HG03175 (cell line): ENCODE data around the gene ZNF853.

Experiments
- ATAC-seq: cut with Tn5 transposase; IDR thresholded peaks from one replicate; pipeline ENCODE4 v1.9.1; 2021; ENCODE audit warnings: mild to moderate bottlenecking, moderate library complexity; ENCODE audit not compliant: unreplicated experiment

ZNF853 gene

GRCh38 chr7:6604458-6604857 lies 11.0 kb upstream of the ZNF853 start:
- no peak for ATAC-seq

GRCh38 chr7:6606866-6607583 lies 8.4 kb upstream of the ZNF853 start:
- no peak for ATAC-seq

- no peak for ATAC-seq
Observed at GRCh38 chr7:6607651-6608051, 7.8 kb upstream of the ZNF853 start.

DNA sequence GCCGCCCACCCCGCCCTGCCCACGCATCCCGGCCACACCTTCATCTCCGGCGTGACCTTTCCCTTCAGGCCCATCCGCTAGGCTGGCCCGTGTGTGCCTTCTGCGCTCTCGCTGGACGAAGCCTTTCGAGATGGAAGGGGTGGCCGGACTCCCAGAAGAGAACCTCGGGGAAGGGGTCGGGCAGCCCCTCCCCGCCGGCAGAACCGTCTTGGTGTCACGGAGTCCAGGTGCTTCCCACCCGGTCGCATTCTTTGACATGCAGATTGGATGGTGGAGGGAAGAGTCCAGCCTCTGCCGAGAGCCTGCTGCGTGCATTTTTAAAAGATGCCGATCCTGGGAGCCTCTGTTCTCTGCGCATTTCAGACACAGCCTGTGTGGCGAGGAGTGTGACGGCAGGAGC lies 7.3 kb upstream of the ZNF853 start:
- no peak for ATAC-seq

DNA sequence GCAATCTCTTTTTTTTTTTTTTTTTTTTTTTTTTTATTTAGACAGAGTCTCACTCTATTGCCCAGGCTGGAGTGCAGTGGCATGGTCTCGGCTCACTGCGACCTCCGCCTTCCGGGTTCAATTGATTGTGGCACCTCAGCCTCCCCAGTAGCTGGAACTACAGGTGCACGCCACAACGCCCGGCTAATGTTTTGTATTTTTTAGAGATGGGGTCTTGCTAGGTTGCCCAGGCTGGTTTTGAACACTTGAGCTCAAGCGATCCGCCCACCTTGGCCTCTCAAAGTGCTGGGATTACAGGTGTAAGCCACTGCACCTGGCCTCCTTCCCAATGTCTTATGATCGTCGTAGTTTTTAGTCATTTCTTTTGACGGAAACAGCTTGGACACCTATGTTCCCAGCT lies 6.6 kb upstream of the ZNF853 start:
- no peak for ATAC-seq

DNA sequence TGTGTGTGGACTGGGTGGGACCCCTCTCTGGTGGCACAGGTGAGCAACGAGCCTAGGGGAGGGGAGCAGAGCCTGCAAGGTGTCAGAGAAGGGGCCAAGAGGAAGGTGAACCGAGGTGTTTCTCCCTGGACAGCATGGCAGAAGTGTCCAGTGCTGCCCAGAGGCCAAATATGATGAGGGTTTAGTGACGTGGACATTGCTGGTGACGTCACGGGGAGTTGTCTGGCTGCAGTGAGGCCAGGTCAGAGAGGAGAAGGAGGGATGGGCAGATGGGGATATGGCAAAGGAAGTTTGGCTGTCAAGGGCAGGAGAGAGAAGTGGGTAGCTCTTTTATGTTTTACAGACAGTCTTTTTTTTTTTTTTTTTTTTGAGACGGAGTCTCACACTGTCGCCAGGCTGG lies 2.6 kb upstream of the ZNF853 start:
- no peak for ATAC-seq

DNA sequence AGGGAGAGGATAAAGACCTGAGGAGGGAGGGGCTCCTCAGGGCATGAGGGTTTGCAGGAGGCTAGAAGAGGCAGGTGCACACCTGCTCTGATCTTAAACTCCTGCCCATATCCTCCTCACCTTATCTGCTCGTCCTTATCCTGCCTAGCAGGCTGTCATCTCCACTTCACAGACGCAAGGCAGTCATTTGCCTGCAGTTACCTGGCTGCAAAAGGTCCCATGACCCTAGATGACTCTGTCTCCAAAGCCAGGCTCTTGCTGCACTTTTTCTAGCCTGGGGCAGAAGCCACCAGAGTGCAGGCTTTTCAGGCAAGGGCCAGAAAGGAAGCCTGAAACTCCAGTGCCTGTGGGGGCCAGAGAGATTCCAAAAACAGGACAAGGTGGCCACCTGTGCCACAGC lies 1.7 kb upstream of the ZNF853 start:
- no peak for ATAC-seq

- ATAC-seq = no peak
Observed at GRCh38 chr7:6615723-6616555, 529 bp downstream of the ZNF853 start.

DNA sequence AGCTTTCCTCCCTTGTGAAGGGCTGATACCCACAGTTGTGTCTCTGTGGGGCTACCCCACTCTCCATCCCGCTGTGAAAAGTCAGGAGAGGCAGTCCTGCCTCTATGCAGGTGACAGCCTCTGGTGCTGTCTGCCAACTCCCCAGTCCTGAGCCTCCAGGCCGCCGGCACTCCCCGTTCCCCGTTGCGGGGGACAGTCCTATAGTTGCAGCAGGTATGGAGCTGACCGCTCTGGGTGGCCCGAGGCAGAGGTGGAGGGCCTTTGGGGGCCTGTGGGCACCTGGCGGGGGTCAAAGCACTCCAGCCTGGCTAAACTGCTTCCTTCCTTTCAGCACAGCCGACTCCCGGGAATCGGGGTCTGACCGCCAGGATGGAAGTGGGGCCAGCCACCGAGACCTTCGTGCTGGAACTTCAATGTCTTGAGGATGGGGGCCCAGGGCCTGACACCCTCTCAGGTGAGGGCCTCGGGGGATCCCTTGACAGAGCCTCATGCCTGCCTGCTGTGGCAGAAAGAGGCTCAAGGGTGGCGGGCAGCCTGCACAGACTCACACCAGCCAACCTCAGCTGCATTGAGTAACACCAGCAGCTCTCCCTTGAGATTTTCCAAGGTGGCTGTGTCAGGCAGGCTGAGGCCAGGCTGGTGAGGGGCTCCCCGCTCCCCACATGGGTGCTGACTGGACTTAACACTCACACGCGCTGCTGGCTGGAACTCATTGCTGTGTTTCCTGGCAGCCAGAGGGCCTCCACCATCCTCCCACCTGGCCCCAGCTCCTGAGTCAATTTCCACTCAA lies 1.6 kb downstream of the ZNF853 start:
- ATAC-seq = no peak

DNA sequence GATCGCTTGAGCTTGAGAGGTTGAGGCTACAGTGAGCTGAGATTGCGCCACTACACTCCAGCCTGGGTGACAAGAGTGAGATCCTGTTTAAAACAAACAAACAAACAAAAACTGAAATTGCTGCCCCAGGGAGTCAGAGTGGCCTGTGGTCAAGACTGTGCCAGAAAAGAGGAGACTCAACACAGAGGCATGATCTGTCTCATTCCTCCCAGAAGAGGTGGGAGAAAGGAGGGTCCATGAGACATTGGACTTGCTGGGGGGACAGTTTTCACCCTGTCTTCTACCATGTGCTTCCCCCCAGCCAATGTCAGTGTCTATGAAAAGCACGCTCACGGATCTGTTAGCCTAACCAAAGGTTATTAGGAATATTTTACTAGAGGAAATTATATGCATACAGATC lies 3.2 kb downstream of the ZNF853 start:
- ATAC-seq = no peak

DNA sequence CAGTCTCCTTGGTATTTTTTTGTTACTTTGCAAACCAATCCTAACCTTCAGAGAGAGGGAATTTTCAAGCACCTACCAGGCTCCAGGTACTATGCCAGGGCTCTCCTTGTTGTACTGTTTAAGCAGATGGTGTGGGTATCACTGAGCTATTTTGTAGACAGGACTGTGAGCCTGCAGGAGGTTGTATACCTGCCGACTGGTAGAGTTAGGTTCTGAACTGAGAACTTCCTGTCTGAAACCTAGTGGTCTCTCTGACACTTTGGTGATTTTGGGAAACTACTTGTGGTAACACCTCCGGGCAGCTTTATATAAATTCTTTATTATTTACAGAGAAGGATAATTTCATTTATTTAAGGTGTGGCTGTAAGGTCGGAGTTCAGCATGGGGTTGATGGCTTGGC lies 4.6 kb downstream of the ZNF853 start:
- no peak for ATAC-seq

DNA sequence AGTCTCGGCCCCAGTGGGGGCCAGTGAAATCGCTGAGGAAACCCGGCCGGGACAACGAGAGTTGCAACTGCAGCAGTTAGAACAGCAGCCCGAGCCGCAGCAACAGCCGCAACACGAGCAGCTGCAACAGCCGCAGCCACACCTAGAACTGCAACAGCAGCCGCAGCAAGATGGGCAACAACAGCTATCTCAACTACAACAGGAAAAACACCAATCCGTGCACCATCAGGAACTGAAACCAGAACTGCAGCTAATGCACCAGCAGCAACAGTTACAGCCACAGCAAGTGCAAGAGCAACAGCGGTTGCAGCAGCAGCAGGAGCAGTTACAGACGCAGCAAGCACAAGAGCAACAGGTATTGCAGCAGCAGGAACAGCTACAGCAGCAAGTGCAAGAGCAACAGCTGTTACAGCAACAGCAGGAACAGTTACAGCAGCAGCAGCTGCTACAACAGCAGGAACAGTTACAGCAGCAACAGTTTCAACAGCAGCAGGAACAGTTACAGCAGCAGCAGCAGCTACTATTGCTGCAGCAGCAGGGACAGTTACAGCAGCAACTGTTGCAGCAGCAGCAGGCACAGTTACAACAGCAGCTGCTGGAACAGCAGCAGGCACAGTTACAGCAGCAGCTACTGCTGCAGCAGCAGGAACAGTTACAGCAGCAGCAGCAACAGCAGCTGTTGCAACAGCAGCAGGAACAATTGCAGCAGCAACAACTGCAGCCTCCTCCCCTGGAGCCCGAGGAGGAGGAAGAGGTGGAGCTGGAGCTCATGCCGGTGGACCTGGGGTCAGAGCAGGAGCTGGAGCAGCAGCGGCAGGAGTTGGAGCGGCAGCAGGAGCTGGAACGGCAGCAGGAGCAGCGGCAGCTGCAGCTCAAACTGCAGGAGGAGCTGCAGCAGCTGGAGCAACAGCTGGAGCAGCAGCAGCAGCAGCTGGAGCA lies 6.1 kb downstream of the ZNF853 start:
- no peak for ATAC-seq

DNA sequence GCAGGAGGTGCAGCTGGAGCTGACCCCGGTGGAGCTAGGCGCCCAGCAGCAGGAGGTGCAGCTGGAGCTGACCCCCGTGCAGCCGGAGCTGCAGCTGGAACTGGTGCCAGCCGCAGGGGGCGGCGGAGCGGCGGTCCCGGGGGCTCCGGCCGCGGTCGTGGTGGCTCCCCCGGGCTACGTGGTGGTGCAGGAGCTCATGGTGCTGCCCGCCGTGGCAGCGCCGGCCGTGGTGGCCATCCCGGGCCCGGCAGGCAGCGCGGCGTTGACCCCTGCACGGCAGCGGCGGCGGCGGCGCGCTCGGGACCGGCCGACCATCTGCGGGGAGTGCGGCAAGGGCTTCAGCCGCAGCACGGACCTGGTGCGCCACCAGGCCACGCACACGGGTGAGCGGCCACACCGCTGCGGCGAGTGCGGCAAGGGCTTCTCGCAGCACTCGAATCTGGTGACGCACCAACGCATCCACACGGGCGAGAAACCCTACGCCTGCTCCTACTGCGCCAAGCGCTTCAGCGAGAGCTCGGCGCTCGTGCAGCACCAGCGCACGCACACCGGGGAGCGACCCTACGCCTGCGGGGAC lies 6.8 kb downstream of the ZNF853 start:
- no peak for ATAC-seq

GRCh38 chr7:6623589-6624245 lies 8.3 kb downstream of the ZNF853 start:
- ATAC-seq = no peak

DNA sequence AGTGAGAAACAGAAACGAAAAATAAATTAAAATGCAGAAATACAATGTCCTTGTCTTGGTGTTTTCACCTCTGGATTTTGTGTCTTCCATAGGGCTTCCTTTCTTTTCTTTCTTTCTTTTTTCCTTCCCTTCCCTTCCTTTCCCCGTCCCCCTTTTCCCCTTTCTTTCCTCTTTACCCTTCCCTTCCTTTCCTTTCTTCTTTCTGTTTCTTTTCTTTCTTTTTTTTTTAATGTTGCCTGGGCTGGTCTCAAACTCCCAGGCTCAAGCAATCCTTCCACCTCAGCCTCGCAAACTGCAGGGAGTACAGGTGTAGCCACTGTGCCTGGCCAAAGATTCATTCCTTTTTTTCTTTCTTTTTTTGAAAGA lies 8.8 kb downstream of the ZNF853 start:
- ATAC-seq = no peak

DNA sequence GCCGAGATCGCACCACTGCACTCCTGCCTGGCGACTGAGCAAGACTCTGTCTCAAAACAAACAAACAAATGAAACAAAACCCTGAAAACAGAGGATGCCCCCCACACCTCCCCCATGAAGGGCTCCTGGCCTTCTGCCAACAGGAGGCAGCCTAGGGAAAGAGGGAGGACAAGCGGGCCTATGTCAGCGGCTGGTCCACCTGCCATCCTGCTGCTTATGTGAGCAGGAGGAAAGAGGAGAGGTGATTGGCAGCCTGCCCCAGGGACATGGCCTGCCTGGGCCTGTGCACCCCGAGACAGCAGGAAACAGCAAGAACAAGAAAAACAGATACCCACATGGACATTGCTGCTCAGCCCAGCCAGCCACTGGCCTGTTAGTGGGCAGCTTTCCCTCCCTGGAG lies 12.6 kb downstream of the ZNF853 start:
- no peak for ATAC-seq

DNA sequence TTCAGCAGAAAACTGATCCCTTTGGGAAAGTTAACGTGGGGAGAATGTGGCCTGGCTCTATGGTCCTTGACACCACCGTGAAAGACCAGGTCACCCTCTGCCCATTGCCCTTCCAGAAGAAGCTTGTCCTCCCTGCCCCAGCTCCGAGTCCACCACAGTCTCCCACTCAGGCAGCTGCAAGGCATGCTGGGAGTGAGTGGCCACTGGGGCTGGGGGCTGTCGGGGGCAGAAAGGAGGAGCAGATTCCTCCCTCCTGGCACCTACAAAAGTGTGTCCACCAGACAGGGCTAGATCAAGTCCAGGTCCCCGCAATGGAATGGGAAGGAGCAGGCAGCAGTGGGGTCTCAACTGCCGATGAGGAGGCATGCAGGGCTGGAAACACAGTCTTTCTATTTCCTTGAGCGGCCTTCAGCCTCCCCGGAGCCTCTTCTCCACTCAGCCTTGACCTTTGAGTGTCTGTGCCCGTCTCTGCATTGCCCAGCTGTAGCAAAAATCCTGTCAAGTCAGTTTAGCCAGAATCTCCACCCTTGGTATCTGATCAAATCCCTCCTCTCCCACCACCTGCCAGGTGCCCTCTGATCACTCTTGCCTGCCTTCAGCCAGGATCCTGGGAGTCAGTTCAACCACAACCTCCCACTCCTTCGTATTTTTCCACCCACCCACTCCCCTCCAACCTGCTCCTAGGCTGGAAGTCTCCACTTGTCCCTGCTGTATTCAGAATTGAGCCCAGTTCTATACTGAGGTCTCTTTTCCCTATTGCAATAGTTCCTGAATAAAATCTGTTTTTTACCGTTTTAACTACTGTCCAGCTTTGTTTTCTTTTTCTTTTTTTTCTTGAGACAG lies 14.8 kb downstream of the ZNF853 start:
- ATAC-seq = no peak

DNA sequence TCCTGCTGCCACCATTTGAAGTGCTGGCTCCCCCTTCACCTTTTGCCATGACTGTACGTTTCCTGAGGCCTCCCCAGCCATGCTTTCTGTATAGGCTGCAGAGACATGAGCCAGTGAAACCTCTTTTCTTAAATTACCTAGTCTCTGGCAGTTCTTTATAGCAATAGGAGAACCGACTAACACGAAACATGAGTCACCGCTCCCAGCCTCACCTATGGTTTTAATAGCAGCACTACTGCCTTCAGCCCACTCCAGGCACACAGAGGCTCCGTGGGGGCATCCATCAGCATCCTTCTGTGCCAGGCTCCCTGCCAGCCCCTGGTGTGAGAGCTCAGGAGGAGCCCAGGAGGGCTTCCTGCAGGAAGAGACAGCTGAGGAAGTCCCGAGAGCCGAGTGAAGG lies 16.2 kb downstream of the ZNF853 start:
- no peak for ATAC-seq

DNA sequence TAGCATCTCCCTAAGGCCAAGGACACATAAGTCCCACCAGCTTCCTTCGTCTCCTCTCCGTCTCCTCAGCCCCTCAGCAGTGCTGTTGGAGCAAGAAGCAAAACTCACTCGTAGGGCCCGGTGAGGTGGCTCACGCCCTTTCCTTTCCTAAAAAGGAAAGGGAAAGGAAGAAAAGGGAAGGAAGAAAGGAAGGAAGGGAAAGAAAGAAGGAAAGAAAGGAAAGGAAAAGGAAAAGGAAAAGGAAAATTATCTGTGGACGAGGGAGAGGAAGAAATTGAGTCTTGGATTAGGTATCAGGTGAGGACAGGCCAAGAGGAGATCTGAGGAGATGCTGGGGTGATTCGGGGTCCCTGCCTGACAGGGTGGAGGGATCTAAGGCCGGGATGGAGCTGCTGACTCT lies 18.6 kb downstream of the ZNF853 start:
- ATAC-seq = no peak
